GM18909 (cell line): ENCODE measurements around the gene DNAH7.

ENCODE experiments used
- ATAC-seq: cut with Tn5 transposase; IDR thresholded peaks from one replicate; pipeline ENCODE4 v1.9.1; 2021; ENCODE audit warnings: mild to moderate bottlenecking; ENCODE audit not compliant: unreplicated experiment, poor library complexity

DNAH7 gene

DNA sequence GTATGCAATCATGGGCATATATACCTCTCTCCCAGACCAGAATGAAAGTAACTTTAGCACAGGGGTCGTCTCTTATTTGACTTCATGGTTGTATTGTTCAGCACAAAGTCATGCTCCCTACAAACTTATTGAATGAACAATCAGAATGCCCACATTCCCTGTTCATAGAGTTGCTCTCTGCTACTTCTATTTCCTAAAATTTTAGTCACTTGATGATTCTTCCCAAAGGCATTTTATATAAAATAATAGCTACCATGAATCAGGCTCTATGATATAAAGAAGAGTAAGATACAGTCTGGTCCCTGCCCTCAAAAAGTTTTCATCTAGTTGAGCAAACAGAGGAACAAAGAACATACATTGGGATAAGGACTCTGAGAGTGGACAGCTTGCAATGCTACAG, 249.4 kb downstream of the DNAH7 start:
- no peak for ATAC-seq

DNA sequence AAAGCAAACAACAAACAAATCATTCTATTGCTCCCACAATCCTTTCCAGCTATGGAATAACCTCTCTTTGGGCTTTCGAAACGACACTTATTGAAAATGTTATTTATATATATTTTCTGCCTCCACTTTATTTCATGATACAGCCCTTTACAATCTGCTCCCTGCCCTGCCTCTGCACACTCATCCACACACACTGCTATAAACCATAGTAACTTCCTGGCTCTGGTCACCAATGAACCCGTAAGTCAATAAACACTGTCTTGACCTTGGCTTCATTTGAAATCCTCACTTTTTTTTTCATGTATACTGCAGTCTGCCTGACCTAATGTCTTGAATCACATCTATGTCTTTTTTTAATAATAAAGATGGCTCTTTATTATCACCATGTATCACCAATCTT, 250.1 kb downstream of the DNAH7 start:
- no peak for ATAC-seq

DNA sequence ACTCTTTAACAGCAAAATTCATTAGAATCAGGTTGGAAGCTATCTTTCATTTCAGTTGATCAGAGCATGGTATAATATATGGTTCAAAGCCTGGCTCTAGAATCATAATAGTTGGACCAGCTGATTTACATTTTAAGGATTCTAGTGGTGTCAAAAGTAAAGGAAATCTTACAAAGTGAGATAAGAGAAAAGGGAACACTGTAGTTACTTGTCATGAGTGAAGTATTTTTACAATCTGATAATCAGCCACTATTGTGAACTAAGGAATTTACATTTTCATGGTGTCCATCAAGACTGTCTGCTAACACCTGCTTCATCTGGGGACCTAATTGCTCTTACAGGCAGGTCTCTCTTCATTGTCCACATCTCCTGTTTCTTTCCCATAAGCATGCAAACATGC, 250.5 kb downstream of the DNAH7 start:
- ATAC-seq = no peak

DNA sequence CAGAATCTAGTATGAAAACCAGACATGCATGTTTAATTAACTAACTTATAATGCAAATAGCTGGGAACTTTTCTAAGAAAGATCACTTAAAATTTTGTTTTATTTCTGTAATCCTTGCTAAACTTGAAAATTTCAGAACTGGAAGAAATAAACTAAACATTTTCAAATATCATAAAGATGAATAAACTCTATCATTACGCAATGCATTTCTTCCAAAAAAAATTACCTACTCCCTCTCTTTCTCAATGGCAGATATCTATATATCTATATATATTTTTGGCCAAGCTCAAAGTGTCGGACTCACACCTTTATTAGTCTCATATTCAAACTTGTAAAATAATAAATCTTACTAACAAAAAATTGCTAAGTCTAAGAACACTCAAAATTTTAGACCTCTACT, 253.6 kb downstream of the DNAH7 start:
- ATAC-seq = no peak

DNA sequence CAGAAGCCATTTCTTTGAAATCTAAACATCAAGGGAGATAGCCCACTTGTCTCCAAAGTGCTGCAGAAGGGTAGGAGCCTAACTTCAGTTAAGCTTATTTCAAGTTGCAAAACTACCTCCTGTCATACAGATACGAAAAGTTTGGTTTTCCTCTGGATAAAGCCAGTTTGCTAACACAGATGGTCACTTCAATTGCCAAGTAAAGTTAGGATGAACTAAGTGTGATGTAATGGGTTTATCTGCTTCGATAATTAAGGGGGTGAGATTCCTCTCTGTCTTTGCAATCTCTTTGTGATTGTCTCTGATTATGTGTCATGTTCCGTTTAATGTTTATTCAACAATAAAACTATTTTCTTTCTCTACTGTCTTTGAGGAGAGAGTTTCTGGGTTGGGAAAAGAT, 255.2 kb downstream of the DNAH7 start:
- no peak for ATAC-seq

DNA sequence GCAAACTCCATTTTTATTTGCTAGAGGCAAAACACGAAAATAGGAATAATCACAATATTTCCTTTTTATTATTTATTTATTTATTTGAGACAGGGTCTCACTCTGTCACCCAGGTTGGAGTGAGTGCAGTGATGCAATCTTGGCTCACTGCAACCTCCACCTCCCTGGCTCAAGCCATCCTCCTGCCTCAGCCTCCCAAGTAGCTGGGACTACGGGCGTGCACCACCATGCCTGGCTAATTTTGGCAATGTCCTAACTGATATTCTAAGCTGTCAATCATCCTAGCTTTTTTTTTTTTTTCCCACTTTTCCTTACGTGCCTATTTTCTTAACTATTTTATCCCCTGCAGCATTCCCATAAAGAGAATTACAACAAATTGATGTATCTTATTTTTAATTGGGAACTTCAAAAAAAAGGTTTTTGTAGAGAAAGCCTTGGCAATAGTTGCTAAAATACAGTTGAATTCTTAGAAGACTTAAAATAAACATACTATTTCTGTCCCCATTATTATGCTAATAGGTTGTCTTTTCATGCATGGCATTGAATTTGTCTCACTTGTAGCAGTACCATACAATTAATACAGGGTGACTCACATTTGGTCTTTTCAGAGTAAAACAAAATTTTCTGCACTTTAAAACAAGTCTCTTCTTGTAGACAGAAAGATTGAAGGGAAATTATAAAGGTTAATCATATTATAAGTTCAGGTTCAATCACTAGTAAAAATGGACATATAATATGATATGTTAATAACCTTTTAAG, 258.1 kb downstream of the DNAH7 start:
- ATAC-seq = no peak

DNA sequence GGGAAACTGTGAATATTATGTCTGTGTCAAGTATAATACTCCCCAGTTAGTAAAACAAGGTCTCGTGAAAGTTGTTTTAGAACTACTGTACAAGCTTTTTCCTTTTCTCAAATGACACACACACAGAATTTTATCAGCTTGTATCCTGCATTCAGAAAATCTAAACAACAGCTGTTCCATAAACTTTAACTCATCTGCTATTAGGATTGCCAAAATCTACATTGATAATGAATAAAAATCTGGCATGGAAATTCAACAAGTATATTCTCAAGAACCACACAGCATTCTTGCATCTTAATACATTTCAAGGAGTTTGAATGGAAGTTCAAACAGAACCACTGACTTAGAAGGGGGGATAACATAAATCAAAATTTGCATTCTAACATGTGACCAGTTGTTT, 260.4 kb downstream of the DNAH7 start:
- ATAC-seq = no peak

DNA sequence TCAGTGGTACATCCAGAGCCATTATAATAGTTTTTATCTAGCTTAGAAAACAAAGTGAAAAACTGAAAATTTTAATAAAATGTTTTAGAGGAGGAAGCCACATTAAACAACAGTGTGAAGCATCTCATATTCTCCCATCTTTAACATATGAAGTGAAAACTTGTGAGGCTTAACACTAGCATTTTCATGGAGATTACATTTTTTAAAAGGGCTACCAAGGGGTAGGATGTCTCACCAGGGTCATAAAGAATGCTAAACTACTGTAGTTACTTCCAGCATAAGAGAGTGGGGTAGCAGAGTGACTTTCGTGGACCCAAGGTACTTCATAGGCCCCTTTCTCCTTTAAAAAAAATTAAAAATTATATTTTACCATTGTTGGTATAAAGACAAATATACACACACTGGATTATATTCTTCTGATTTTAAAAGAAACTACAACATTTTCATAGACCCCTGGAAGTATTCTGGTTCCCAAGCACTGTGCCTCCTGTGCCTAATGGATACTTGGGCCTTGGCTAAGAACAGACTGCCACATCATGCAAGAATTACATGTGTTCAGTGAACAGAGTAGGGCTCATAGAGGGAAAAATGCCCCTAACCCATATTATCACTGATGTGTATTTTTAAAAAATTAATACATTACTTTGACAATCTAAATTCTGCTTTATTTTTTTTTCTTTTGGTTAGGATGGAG, 263.2 kb downstream of the DNAH7 start:
- no peak for ATAC-seq

DNA sequence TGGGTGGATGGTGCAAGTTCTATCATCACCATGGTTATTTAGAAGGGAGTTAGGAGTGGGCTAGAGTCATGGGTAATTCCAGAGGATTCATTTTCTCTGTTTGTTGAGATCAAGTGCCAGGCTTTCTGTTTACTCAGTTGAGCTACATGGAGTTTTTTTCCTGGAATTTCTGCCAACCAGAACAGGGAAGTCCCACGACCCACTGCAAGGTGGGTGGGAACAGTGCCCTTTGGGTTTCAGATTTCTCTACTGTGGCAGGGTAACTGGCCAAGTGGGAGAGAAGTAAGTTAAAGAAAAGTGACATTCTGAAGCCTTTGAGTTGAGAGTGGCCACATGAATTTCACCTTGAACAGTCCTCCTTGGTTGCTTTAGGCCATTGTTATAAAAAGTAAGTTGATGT, 272.8 kb downstream of the DNAH7 start:
- ATAC-seq = no peak

DNA sequence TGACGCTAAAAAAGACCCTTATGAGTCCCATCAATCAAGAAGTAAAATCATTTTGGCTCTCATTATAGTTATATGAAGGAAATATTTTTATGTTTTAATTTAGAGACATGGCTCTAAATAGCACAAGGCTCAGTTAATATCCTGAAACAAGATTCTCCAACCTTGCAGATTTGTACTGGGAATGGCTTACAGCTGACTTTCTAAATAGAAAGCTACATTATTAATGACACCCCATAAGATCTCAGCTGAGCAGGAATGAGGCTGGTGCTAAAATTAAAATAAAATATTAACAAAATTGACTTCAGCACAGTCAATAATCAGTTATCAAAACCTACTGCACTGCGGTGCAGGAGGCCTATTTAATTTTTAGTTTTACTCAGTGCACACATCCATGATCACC, 274.8 kb downstream of the DNAH7 start:
- no peak for ATAC-seq

DNA sequence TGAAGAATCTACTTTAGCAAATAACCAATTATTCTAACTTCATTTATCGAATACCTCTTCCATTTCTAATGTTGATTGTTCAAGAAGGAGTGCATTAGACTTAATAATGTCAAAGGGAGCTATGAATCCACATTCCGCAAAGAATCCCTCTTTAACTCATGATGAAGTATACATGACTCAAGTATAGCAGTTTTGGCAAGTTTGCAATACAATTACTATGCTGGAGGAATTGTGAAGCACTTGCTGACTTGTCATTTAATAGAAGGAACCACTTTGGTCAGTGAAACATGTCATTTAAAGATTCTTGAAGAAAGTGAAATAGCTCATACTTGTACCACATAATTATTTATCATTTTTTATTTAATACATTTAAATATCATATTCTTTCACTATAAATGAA, 286.5 kb downstream of the DNAH7 start:
- ATAC-seq = no peak

DNA sequence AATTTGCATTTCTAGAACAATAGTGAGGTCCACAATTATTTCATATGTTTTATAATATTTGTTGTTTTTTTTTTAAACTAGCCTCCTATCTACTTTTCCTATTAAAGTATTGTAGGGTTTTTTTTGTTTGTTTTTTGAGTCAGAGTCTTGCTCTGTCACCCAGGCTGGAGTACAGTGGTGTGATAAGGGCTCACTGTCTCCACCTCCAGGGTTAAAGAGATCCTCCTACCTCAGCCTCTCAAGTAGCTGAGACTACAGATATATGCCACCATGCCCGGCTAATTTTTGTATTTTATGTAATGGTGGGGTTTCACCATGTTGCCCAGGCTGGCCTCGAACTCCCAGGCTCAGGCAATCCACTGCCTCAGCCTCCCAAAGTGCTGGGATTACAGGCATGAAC, 289.1 kb downstream of the DNAH7 start:
- ATAC-seq = no peak

DNA sequence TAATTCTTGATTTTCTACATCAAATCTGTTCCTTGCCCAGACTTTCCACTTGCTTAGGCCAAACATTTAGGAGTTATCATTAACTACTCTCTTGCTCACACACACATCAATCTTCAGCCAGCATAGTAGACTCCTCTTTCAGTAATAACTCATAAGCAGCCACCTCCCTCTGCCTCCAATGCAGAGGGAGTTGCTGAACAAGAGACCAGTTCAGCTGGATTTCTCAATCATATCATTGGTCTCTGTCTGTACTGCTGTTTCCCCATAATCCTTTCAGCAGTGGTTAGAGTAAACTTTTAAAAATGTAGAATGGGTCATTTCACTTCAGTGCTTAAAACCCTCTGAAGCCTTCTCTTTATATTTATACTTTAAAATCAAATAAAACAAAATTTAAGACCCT, 298.7 kb downstream of the DNAH7 start:
- no peak for ATAC-seq

DNA sequence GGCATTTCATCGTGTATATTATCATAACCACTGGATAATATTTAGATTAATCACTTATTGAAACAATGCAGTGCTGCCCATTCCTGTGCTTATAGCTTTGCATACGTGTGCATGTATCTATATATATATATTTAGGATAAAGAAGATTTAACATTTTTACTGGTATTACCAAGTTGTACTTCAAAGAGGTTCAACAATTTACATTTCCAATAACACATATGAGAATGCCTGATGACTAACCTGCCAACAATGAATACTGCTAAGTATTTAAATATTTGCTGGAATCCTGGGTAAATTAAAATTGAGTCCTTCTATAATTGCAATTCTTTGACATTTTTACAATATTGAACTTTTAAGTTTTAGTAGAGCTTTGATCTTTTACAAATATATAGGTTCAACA, 300.2 kb downstream of the DNAH7 start:
- ATAC-seq = no peak

DNA sequence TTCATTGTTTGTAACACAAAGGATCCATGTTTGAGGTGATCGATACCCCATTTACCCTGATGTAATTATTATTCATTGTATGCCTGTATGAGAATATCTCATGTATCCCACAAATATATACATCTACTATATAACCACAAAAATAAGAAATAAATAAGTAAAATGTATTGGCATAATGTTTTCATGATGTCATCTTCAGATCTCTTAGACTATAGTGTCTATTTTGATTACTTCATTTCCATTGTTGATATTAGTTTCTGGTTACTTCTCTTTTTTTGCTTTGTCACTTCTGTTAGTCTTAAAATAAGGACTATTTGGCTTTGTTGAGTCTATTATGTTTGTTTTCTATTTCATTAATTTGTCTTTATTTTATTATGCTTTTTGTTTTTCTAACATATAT, 301.9 kb downstream of the DNAH7 start:
- ATAC-seq = no peak

DNA sequence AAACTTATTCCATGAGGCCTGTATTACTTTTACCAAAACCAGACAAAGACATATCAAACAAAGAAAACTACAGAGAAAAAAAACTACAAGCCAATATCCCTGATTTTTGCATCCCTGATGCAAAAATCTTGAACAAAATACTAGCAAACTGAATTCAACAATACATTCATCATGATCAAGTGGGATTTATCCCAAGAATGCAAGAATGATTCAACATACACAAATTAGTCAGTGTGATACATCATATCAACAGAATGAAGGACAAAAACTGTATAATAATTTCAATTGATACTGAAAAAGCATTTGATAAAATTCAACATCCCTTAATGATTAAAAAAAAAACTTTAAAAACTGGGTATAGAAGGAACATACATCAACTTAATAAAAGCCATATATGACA, 304.8 kb downstream of the DNAH7 start:
- ATAC-seq = no peak

DNA sequence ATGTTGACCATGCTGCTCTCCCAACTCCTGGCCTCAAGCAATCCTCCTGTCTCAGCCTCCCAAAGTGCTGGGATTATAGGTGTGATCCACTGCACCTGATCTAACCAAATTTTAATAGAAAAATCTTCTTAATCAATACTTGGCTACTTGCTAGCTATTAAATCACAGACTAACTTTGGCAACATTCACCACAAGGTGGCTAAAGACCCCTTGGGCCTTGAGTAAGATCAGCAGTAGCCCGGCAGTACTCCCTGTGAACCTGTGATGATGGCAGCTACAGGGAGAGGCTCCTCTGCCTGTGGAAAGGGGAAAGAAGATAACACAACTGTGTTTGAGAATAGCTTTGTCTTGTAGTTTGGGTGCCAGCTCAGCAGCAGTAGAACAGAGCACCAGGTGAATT, 308.8 kb downstream of the DNAH7 start:
- no peak for ATAC-seq

DNA sequence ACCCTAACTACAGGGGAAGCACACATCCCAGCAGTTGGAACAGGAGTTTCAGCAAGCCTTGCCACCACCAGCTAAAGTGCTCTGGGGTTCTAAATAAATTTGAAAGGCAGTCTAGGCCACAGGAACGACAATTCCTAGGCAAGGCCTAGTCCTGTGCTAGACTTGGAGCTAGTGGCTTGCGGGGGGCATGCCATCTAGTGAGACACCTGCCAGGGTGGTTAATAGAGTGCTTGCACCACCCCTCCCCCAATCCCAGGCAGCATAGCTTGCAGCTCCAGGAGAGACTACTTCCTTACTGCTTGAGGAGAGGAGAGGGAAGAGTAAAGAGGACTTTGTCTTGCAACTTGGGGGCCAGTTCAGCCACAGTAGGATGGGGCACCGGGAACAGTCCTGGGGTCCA, 309.8 kb downstream of the DNAH7 start:
- ATAC-seq = no peak

DNA sequence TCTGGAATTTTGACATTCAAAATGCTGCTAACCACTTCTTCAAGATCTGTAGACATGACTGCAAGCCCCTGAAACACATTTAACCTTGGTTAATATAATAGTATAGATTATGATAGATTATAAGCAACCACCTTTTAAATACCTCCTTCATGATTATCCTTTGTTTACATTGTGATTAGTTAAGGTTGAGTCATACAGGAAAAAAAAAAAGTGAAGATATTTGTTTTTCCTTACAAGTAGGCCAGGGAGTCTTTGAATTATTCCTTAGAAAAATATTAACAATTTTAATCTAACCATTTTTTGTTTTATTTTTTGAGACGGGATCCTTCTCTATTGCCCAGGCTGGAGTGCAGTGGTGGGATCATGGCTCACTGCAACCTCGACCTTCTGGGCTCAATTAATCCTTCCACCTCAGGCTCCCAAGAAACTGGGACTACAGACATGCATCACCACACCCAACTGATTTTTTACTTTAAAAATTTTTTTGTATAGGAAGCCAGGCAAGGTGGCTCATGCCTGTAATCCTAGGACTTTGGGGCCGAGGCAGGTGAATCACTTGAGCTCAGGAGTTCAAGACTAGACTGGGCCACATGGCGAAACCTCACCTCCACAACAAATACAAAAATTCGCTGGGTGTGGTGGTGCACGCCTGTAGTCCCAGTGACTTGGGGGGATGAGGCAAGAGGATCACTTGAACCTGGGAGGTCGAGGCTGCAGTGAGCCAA, 312.3 kb downstream of the DNAH7 start:
- no peak for ATAC-seq

DNA sequence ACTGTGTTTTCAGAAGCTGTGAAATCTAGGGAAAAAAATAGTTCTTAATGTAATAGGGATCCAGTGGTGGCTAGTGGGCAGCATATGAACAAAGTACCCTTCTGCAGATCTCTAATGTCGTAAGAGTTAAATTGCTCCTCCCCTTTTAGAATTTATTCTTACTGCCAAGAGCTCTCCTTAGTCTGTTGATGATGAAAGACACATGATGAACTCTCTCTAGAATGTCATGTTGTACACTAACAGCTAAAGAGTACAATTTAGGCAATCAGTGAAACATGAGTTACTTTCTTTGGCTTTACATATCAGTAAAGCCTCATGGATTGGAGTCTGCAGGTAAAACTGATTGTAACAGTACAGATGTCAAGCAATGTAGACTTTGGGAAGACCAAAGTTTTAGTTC, 327.4 kb downstream of the DNAH7 start:
- no peak for ATAC-seq

DNA sequence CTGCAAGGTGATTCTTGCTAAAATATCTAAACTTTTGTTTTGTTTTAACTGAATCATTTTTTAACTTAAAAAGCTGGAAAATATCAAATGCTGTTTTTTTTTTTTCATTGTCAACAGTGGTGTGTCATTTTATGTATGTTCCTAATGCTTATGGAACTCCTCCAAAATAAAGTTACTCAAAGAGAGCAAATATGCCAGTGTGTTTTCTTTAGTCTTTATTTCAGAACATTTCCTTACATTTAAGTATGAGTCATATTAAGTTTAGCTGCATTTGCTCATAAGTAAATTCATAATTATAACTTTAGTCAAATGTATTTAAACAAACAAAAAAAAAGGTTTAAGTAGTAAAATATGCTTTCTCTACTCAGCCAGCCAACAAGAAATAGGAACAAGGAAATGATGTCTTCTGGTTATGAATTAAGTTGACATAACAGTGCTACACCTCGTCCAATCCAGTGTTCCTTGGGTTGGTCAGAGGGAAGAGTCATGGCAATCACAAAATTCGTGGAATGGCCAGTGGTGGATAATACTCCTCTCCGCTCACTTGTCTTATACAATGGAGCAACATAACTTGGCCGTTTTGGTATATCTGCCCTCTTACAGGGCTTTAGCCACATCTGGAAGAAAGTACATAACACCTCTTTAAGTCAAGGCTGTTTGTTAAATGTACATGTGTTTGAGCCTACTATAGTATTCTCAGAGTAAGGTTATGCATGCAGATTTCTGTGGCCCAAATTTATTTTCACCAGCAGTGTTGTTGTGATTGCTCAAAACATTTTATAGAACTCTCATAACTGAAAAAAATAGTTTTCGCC, 330.9 kb downstream of the DNAH7 start:
- no peak for ATAC-seq
